Subcutaneous adipose tissue (tissue), 4 donors: ENCODE results near the gene FASN. TPM values are rescaled to one million over a fixed set of nuclear protein-coding genes. Genes with fewer than 3 reads are reported as not detected.

Experiments
- total RNA-seq, 4 donors: library from RNA; depleted of rRNA; stranded (reverse); fragments of >200 nt; gene quantifications; one replicate each; pipeline ENCODE4 v1.1.0, GENCODE V29; 2016
- TF ChIP-seq, protein P1 (sequence below): fragments of 450-650 bp; IDR thresholded peaks from one replicate; pipeline ENCODE4 v1.5.1; 2016; ENCODE audit warnings: low read depth, mild to moderate bottlenecking, control low read depth, antibody characterized with exemption, moderate library complexity

The FASN gene
- total RNA-seq, 4 donors from 2014 or later: 148 to 4,879 (median 378) TPM

DNA sequence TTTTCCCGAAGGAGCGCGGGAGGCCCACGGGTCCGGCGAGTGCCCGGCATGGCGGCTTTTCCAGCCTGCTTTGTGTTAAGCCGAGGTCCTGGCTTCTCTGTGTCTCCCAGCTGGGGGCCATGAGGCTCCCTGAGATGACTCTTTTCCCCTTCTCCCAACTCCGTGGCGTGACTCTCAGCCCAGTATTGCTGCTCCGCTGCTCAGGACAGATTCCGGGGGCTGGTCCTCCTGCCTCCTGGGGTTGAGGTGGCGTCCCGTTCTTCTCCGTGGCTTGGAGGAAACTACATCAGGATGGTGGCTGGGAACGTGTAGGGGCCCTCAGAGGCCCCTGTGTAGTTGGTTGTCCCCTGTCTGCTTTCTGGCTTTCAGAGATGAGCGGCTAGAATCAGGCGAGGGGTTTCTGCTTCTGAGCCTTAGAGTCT, 45.4 kb downstream of the FASN start:
- TF ChIP-seq, protein P1, sequence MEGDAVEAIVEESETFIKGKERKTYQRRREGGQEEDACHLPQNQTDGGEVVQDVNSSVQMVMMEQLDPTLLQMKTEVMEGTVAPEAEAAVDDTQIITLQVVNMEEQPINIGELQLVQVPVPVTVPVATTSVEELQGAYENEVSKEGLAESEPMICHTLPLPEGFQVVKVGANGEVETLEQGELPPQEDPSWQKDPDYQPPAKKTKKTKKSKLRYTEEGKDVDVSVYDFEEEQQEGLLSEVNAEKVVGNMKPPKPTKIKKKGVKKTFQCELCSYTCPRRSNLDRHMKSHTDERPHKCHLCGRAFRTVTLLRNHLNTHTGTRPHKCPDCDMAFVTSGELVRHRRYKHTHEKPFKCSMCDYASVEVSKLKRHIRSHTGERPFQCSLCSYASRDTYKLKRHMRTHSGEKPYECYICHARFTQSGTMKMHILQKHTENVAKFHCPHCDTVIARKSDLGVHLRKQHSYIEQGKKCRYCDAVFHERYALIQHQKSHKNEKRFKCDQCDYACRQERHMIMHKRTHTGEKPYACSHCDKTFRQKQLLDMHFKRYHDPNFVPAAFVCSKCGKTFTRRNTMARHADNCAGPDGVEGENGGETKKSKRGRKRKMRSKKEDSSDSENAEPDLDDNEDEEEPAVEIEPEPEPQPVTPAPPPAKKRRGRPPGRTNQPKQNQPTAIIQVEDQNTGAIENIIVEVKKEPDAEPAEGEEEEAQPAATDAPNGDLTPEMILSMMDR: no peak

DNA sequence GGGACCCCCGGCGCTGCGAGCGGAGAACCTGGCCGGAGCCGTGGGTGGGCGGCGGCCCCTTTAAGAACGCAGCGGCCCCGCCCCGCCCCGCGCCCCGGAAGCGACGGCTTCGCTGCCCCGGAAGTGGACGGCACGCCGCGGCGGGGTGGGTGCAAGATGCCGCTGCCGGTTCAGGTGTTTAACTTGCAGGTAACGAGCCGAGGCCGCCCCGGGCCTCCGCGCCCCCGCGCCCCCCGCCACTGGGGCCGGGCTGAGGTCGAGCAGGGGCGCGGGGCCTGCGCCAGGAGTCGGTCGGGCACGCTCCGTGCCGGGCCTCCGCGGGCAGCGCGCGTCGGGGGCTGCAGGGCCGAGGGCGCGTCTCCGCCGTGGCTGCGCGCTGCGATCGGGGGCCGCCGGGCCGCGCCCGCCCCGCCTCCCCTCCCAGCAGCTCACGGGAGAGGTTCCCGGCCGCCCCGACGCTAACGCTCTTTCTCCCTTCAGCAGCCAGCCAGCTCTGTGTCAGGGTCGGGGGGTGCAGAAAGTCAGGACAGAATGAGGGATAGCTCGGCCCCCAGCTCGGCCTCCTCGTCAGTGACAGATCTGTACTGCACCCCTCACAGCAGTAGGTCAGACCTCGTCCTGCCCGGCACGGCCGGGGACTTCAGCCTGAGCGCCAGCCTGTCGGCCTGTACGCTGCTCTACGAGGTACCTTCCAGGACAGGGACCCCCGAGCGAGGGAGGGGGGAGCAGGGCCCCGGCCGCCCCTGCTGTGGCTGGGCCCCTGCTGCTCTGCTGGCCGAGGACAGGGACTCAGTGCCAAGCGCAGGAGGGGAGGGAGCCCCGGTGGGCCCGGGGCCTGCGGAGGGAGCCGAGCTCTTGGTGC, 46.0 kb downstream of the FASN start, which contains the start of the genes GPS1 and RFNG:
Gene GPS1, plus strand, starts transcription at position 123 of the 862 bp plus-strand sequence. Its CDS starts 34 bp downstream, at position 157.
Gene RFNG, minus strand, starts transcription at position 36 of the 862 bp plus-strand sequence. CDS start 45 bp downstream, outside the sequence.
- TF ChIP-seq, protein P1: no peak

DNA sequence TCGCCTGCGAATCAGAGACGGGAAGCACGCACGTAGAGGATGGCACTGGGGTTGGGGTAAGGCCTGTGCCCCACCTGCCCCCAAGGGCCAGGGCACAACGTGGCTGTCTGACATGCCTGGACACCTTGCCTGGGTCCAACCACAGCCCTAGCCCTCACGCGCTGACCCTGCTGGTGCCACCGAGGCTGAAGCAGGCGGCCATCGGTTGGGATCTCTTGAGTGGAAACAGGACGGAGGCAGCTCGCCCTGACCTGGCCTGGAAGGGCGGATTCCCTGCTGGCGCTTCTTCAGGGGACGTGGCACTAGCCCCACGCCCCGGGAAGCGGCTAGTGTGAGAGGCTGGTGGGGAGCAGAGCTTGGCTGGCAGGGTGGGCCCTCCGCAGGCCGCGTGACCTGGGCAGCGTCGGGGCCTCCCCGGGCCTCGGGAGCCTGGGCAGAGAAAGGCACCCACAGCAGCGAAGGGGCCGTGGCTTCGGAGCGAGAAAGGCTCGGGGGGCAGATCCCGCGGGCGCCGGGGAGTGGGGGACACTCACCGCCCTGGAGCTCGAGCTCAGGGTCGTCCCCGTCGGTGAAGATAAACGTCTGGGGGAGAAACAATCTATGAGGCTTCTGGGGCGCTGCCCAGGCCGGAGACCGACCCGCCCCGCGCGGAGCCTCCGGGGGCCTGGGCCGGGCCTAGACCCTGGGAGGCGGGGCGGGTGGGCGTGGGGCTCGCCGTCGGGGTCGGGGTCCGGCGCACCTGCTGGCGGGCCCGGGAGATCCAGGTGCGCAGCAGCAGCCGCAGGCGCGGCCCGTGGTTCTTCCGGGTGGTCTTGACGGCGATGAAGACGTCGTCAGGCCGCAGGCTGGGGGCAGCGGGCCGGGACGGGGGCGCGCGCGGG, 47.0 kb downstream of the FASN start:
- TF ChIP-seq, protein P1: no peak

DNA sequence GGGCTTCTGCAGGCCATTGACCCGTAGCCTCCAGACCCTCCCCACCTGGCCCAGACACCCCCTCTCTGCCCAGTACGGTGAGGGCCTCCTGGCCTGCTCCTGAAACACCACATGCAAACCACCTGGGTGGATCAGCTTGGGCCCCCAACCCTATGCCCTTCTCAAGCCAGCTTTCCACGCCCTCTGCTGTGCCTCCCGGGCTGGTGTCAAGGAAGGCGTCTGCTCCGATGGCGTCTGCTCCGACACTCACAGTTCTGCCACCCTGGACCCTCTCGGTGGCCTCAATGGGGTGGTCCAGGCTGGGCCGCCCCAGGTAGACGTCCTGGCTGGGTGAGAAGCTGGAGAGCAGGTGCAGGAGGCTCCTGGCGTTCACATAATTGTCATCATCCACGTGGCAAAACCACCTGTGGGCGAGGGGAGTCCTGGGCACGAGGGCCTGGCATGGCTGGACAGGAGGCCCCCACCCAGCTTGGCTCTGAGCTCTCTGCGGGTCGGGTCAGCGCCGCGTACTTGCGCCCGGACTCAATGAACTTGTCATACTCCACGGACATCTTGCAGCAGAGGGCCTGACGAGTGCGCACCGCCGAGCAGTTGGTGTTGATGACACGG, 47.8 kb downstream of the FASN start:
- TF ChIP-seq, protein P1: no peak

DNA sequence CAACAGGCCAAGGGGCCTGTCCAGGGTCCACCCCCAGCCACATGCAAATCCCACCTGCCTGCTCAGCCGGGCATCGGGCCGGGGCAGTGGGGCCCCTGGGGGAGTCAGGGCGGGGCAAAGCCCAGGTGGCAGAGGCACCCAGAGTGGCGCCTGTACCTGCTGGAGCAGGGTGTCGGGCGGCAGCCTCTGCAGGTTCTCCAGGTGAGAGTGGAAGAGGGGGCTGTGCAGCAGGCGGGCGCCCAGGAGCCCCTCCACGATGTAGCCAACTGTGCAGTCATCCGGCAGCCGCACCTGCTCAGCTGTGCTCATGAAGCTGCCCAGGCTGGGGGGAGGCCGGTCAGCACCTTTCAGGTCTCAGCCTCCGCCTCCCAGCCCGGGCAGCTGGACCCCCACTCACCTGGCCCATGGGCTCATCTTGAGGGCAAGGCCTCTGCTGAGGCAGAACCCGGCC, 48.5 kb downstream of the FASN start:
- TF ChIP-seq, protein P1: no peak

DNA sequence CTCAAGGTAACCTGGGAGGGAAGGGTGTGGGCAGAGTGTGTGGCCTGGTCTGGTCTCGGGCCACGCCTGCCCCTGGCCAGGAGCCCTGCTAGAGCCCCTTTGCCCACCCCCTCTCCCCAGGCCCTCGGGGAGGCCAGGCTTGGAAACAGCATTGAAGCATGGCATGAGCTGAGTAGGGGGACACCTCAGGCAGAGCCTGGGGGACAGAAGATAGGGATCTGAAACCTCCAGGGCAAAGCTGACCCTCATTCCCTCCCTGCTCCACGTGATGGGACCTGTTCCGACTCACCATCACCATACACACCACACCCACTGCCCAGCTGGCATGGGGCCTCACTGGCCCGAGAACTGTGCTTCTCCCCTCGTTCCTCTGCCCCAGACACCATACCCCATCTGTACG, 48.9 kb downstream of the FASN start:
- TF ChIP-seq, protein P1: no peak
